GM12873 (cell line): ENCODE data around the gene SYCN.

Experiments
- TF ChIP-seq, protein P1 (sequence below): IDR thresholded peaks from 2 replicates; pipeline ENCODE4 v1.5.1; 2012; ENCODE audit warnings: low read depth, mild to moderate bottlenecking, moderate library complexity, low read length, control low read depth; ENCODE audit not compliant: insufficient read depth; ENCODE audit errors: missing control alignments

The SYCN gene

DNA sequence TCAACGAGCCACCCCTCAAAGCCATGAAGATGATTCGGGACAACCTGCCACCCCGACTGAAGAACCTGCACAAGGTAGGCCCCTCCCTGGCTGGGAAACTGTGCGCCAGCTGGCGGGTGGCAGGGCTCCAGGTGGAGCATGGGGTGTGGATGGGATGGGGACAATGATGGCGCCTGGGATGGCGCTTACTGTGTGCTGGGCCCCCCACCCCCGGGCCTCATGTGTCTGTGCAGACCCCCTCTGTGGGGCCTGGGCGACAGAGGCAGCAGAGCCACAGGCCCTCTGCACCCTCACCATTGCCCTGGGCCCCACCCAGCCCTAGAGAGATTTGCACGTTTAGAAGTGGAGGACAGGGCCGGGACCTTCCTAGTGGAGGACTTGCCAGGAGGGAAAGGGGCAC, 26.3 kb downstream of the SYCN start:
- TF ChIP-seq, protein P1, sequence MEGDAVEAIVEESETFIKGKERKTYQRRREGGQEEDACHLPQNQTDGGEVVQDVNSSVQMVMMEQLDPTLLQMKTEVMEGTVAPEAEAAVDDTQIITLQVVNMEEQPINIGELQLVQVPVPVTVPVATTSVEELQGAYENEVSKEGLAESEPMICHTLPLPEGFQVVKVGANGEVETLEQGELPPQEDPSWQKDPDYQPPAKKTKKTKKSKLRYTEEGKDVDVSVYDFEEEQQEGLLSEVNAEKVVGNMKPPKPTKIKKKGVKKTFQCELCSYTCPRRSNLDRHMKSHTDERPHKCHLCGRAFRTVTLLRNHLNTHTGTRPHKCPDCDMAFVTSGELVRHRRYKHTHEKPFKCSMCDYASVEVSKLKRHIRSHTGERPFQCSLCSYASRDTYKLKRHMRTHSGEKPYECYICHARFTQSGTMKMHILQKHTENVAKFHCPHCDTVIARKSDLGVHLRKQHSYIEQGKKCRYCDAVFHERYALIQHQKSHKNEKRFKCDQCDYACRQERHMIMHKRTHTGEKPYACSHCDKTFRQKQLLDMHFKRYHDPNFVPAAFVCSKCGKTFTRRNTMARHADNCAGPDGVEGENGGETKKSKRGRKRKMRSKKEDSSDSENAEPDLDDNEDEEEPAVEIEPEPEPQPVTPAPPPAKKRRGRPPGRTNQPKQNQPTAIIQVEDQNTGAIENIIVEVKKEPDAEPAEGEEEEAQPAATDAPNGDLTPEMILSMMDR, result no peak

DNA sequence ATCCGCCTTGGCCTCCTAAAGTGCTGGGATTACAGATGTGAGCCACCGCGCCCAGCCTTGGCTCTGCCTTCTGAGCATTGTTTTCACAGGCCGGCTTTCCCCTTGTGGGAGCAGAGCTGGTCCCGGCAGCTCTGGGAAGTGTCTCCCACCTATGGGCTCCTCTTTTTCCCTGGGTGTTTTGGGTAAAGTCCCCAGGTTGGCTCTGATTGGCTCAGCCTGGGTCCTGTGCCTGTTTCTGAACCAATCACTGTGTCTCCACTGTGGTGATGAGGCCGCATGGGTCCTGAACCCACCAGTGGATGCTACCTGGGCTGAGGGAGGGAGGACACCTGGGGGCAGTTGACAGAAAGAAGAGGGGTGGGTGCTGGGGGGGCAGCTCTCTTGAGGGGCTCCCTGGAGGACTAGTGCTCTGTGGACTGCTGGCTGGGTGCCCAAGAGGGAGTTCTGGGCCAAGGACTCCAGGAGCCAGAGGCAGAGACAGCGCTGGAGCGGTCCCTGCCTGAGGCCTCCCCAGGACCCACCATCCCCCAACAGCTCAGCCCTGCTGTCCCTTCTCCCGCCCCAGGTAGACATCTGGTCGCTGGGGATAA, 26.9 kb downstream of the SYCN start:
- TF ChIP-seq, protein P1, result no peak

DNA sequence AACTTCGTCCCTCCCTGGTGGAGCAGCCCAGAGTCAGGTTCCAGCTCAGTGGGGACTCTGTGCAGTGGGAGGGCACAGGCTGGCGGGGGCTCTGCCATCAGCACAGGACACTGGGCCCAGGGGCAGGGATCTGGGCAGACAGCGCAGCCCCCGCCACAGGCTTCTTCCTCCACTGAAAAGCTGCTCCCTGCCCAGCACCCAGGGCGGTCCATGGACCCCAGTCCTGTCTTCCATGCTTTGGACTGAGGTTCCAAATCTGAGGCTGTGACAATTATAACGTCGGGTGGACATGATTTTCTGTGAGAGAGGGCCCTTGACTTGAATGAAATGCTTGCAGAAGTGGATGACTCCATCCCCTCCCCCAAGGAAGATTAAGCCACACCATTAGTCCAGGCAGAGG, 28.5 kb downstream of the SYCN start:
- TF ChIP-seq, protein P1, result no peak

DNA sequence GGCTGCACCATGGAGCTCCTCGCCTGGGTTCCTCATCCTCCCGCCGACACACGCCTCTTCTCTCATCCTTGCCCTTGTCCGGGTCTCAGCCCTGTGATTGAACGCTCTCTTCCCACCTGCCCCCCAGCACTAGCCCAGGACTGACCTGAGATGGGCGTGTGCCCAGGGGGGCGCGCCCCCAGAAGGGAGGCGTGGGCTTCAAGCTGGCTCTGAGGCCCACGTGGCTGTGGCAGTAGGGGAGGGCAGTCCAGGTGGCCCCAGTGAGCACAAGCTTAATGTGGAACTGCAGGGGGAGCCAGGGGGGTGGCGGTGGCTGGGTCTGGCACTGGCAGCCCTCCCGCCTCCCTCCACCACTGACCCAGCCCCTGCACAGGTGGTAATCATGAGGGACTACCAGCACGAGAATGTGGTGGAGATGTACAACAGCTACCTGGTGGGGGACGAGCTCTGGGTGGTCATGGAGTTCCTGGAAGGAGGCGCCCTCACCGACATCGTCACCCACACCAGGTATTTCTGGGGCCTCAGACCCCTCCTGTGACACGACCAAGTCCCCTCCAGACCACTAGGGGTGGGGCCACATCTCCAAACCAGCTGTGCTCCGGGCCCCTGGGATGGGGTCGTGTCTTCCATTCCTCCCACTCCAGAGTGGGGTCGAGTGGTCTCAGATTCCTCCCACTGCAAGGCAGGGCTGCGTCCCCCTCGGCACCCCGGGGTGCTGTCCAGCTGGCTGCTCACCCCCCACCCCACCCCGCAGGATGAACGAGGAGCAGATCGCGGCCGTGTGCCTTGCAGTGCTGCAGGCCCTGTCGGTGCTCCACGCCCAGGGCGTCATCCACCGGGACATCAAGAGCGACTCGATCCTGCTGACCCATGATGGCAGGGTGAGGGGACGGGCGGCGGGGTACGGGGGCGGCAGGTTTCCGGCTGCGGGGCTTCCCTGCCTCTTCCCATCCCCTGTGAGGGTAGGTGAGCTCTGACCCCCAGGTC, 29.2 kb downstream of the SYCN start:
- TF ChIP-seq, protein P1, result no peak

DNA sequence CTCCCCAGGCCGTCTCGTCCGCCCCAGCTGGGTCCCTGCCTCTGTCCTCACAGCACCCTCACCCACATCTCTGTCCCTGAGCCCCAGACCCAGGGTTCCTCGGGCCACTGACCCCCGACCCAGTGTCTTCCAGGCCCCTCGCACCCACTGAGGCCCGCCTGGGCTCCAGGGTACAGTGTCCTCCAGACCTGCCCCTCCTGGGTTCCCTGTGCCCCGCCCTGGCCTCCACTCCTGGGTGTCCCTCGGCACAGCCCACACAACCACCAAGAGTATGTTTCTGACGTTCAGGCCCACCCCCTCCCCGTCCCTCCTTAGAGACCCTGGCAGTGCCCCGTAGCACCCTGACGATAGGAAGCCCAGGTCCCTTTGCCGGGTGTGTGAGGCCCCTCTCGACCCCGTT, 29.9 kb downstream of the SYCN start:
- TF ChIP-seq, protein P1, result no peak

DNA sequence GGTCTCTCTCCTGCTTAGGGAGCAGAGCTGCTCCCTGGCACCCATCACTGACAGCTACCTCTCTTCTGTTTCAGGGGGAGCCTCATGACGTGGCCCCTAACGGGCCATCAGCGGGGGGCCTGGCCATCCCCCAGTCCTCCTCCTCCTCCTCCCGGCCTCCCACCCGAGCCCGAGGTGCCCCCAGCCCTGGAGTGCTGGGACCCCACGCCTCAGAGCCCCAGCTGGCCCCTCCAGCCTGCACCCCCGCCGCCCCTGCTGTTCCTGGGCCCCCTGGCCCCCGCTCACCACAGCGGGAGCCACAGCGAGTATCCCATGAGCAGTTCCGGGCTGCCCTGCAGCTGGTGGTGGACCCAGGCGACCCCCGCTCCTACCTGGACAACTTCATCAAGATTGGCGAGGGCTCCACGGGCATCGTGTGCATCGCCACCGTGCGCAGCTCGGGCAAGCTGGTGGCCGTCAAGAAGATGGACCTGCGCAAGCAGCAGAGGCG, 30.5 kb downstream of the SYCN start:
- TF ChIP-seq, protein P1, result no peak
